HEK293 (cell line): ENCODE measurements around the gene CCDC34.

Experiments used
- CTCF ChIA-PET: fragments of 350-600 bp; formaldehyde crosslinking; extraction: SDS; loops from one replicate; lab custom pipeline; 2021; ENCODE audit warnings: antibody characterized with exemption; lab: Yijun Ruan, JAX
- POLR2A ChIA-PET: fragments of 300-600 bp; formaldehyde crosslinking; extraction: SDS; loops from one replicate; lab custom pipeline; 2020; ENCODE audit warnings: antibody characterized with exemption, inconsistent platforms; lab: Yijun Ruan, JAX
- H3K27ac ChIP-seq: fragments of 200-500 bp; sonication (Bioruptor generic); 2 replicates; pipeline ENCODE4 v1.5.1; 2014; ENCODE audit warnings: low read depth, low read length, control low read depth, inconsistent platforms; ENCODE audit errors: extremely low read depth
- H3K36me3 ChIP-seq, 2 experiments: fragments of 200-500 bp in 1 of 2; sonication (Bioruptor generic) in 1 of 2; 1 replicate in 1 of 2; 2 replicates in 1 of 2; pipeline ENCODE4 v1.5.1; 2014 to 2017; ENCODE audit warnings: inconsistent platforms in 2 of 2, low read length in 2 of 2; ENCODE audit not compliant: control insufficient read depth in 2 of 2, insufficient read depth in 1 of 2
- H3K4me1 ChIP-seq: fragments of 200-500 bp; sonication (Bioruptor generic); 2 replicates; pipeline ENCODE4 v1.5.1; 2014; ENCODE audit warnings: mild to moderate bottlenecking, low read length, inconsistent platforms; ENCODE audit not compliant: control insufficient read depth, insufficient read depth
- H3K4me3 ChIP-seq: 2 replicates; pipeline ENCODE4 v1.5.1; 2011; ENCODE audit warnings: low read depth, mild to moderate bottlenecking, control low read depth, low read length, moderate library complexity
- H3K9me3 ChIP-seq: fragments of 200-500 bp; sonication (Bioruptor generic); 2 replicates; pipeline ENCODE4 v1.5.1; 2014; ENCODE audit warnings: low read depth, low read length, inconsistent platforms; ENCODE audit not compliant: control insufficient read depth, insufficient read depth
- HIC1 ChIP-seq: fragments of 450-650 bp; formaldehyde crosslinking; IDR thresholded peaks from 2 replicates; pipeline ENCODE4 v1.5.1; 2016; ENCODE audit warnings: missing biosample characterization, missing genetic modification characterization
- TRIM28 ChIP-seq: IDR thresholded peaks from 2 replicates; pipeline ENCODE4 v1.6.1; 2011; ENCODE audit warnings: low read length, control low read depth, borderline replicate concordance
- ZBTB1 ChIP-seq: fragments of 450-650 bp; formaldehyde crosslinking; IDR thresholded peaks from 2 replicates; pipeline ENCODE4 v1.5.1; 2016; ENCODE audit warnings: missing biosample characterization, missing genetic modification characterization
- ZFP69B ChIP-seq: fragments of 450-650 bp; formaldehyde crosslinking; IDR thresholded peaks from 2 replicates; pipeline ENCODE4 v1.5.1; 2016; ENCODE audit warnings: missing biosample characterization, missing genetic modification characterization
- ZNF148 ChIP-seq: fragments of 450-650 bp; formaldehyde crosslinking; IDR thresholded peaks from 2 replicates; pipeline ENCODE4 v1.5.0; 2017; ENCODE audit warnings: missing biosample characterization, missing genetic modification characterization, borderline replicate concordance
- ZNF174 ChIP-seq: fragments of 450-650 bp; formaldehyde crosslinking; IDR thresholded peaks from 2 replicates; pipeline ENCODE4 v1.5.0; 2017; ENCODE audit warnings: missing biosample characterization, mild to moderate bottlenecking, missing genetic modification characterization
- ZNF248 ChIP-seq: fragments of 450-650 bp; formaldehyde crosslinking; IDR thresholded peaks from 2 replicates; pipeline ENCODE4 v1.5.1; 2017; ENCODE audit warnings: missing biosample characterization, missing genetic modification characterization
- ZNF266 ChIP-seq: fragments of 450-650 bp; formaldehyde crosslinking; IDR thresholded peaks from 2 replicates; pipeline ENCODE4 v1.5.1; 2016; ENCODE audit warnings: missing biosample characterization, missing genetic modification characterization, low read depth
- ZNF37A ChIP-seq: fragments of 450-650 bp; IDR thresholded peaks from 2 replicates; pipeline ENCODE4 v1.5.1; 2018; ENCODE audit warnings: missing biosample characterization, missing genetic modification characterization
- ZNF391 ChIP-seq: fragments of 450-650 bp; formaldehyde crosslinking; IDR thresholded peaks from 2 replicates; pipeline ENCODE4 v1.5.1; 2016; ENCODE audit warnings: low read depth, missing biosample characterization, missing genetic modification characterization, borderline replicate concordance
- ZNF555 ChIP-seq: fragments of 450-650 bp; formaldehyde crosslinking; conservative IDR thresholded peaks from 2 replicates; pipeline ENCODE4 v1.5.1; 2017; ENCODE audit warnings: missing biosample characterization, mild to moderate bottlenecking, missing genetic modification characterization, inconsistent platforms
- ZNF571 ChIP-seq: fragments of 450-650 bp; formaldehyde crosslinking; IDR thresholded peaks from 2 replicates; pipeline ENCODE4 v1.5.0; 2017; ENCODE audit warnings: missing biosample characterization, missing genetic modification characterization
- ZNF624 ChIP-seq: fragments of 450-650 bp; formaldehyde crosslinking; IDR thresholded peaks from 2 replicates; pipeline ENCODE4 v1.5.1; 2017; ENCODE audit warnings: missing biosample characterization, missing genetic modification characterization
- ZSCAN18 ChIP-seq: fragments of 450-650 bp; formaldehyde crosslinking; IDR thresholded peaks from 2 replicates; pipeline ENCODE4 v1.5.1; 2016; ENCODE audit warnings: missing biosample characterization, missing genetic modification characterization
- ZSCAN4 ChIP-seq: fragments of 450-650 bp; formaldehyde crosslinking; IDR thresholded peaks from 2 replicates; pipeline ENCODE4 v1.5.1; 2017; ENCODE audit warnings: missing biosample characterization, missing genetic modification characterization

The CCDC34 gene

DNA sequence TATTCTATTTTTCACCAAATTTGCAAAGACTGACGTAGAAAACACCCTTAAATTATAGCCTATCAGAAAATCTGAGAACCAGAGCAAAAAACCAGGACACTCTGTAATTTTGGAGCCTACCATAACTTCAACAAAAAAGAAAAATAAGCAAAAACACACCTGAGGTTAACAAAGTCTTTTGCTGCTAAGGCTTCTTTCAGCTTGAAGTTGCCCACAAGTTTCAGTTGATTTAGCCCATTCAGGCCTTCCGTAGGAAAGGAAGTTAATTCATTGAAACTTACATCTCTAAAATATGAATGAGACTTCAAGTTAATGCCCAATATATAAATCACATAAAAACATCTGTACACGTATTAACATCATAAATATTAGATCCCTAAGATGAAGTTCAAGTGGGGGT lies 10.4 kb upstream of the CCDC34 start:
- no peak for TF ChIP-seq ZFP69B (tag by site-specific recombination)
- no peak for TF ChIP-seq ZNF148 (tag by site-specific recombination)
- no peak for TF ChIP-seq ZNF248 (tag by site-specific recombination)
- TF ChIP-seq ZBTB1 (tag by site-specific recombination), result no peak
- TF ChIP-seq TRIM28, result no peak
- TF ChIP-seq ZNF174, result no peak
- TF ChIP-seq ZNF571 (tag by site-specific recombination), result no peak
- TF ChIP-seq ZNF391, result no peak
- TF ChIP-seq ZNF624 (tag by site-specific recombination), result no peak
- TF ChIP-seq ZNF266 (tag by site-specific recombination), result no peak
- TF ChIP-seq ZNF37A (tag by site-specific recombination), result no peak
- no peak for TF ChIP-seq ZSCAN4 (tag by site-specific recombination)
- Histone ChIP-seq H3K27ac (no peak overlapping the region), H3K9me3 (no peaks in the 10 kb centered on the region), H3K4me3 (no peak overlapping the region), H3K4me1 (peaks cover 7% of the 10 kb centered on the region; the same call in 1 of the 2 replicates), H3K36me3 (peaks cover 4 to 44% of the 10 kb centered on the region in 2 experiments; a peak in 2 of 3 replicates)
- POLR2A ChIA-PET, result no interaction called here
- CTCF ChIA-PET, result interaction anchor here (3.4 kb wide), 1 partner anchor 112 kb away, joined by 23 read pairs; no protein-coding TSS in a partner anchor

DNA sequence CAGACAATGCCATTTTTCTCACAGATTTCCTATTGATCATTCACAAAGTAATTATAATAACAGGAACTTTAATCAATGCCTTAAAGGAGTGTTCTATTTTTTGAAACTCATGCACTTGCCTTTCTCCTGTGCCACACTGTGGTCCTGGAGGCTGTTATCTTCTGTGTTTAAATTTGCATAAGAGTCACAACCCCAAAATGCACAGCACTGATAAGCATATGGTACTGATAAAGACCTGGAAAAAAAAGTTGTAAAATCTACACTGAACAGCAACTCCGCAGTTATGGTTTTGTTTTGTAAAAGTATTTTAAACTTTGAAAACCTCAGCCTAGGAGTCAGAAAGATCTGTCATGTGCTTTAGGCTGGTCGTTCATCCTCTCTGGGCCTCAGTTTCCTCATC lies 9.1 kb upstream of the CCDC34 start:
- TF ChIP-seq ZSCAN18, result no peak
- TF ChIP-seq ZNF555 (tag by site-specific recombination), result no peak
- no peak for TF ChIP-seq HIC1 (tag by site-specific recombination)
- Histone ChIP-seq H3K27ac (no peak overlapping the region), H3K36me3 (peaks cover 4 to 51% of the 10 kb centered on the region in 2 experiments; a peak in 2 of 3 replicates), H3K4me1 (peaks cover 7% of the 10 kb centered on the region; the same call in 1 of the 2 replicates), H3K9me3 (no peaks in the 10 kb centered on the region), H3K4me3 (no peak overlapping the region)
- CTCF ChIA-PET, result interaction anchor here (1.1 to 3.4 kb wide), 2 partner anchors 13 to 113 kb away, joined by 4 to 23 read pairs; no protein-coding TSS in a partner anchor
- POLR2A ChIA-PET, result no interaction called here
